K562 (cell line): ENCODE measurements around the gene LIN7A. TPM values are rescaled to one million over a fixed set of nuclear protein-coding genes. Genes with fewer than 3 reads are reported as not detected.

Experiments
- CHD7 ChIP-seq: fragments of 200-600 bp; sonication (generic); IDR thresholded peaks from one replicate; pipeline ENCODE4 v1.6.1; 2012; ENCODE audit warnings: mild to moderate bottlenecking, low read depth, low read length, inconsistent platforms
- KAT7 ChIP-seq: sonication (generic); formaldehyde crosslinking; IDR thresholded peaks from 2 replicates; pipeline ENCODE4 v1.8.0; 2022; ENCODE audit warnings: missing genetic modification reagents, mild to moderate bottlenecking, borderline replicate concordance
- NCOA1 ChIP-seq: fragments of 450-650 bp; IDR thresholded peaks from 2 replicates; pipeline ENCODE4 v1.6.1; 2016; ENCODE audit warnings: low read depth
- NCOA4 ChIP-seq: fragments of 450-650 bp; IDR thresholded peaks from 2 replicates; pipeline ENCODE4 v1.6.1; 2018; ENCODE audit warnings: mild to moderate bottlenecking; ENCODE audit not compliant: partially characterized antibody
- POLR2B ChIP-seq: fragments of 450-650 bp; IDR thresholded peaks from 2 replicates; pipeline ENCODE4 v1.6.1; 2018; ENCODE audit warnings: low read depth; ENCODE audit not compliant: partially characterized antibody
- TCF7L2 ChIP-seq: fragments of 150-350 bp; IDR thresholded peaks from 2 replicates; pipeline ENCODE4 v1.6.1; 2016; ENCODE audit warnings: low read depth, mild to moderate bottlenecking, low read length, moderate library complexity
- ZNF3 ChIP-seq: fragments of 250-450 bp; sonication (Bioruptor Pico); IDR thresholded peaks from 2 replicates; pipeline ENCODE4 v1.5.0; 2021; ENCODE audit warnings: mild to moderate bottlenecking, moderate library complexity
- ZNF318 ChIP-seq, 2 experiments: fragments of 450-650 bp; IDR thresholded peaks; 2 replicates each; pipeline ENCODE4 v1.6.1; 2016; ENCODE audit warnings: mild to moderate bottlenecking in 2 of 2, borderline replicate concordance in 1 of 2, low read depth in 1 of 2, moderate library complexity in 1 of 2
- polyA plus RNA-seq, 8 experiments: library from polyadenylated mRNA; depleted of rRNA in 4 of 8; stranded (reverse) in 5 of 8; unstranded in 3 of 8; fragments of >200 nt; fragmentation: Nextera tagmentation in 2 of 8; fragmentation: Illumina TruSeq in 1 of 8; extraction: Ambion mirVana in 2 of 8; extraction: Trizol in 1 of 8; gene quantifications; 2 replicates each; pipeline versions ENCODE4 v1.2.1 to v1.2.3, GENCODE V29; 2011 to 2014; ENCODE audit warnings: inconsistent platforms in 1 of 8, missing spikeins in 1 of 8
- total RNA-seq, 7 experiments: library from RNA; depleted of rRNA in 6 of 7; stranded (reverse); fragments of >200 nt in 6 of 7; fragmentation: Illumina TruSeq in 2 of 7; extraction: Trizol in 2 of 7; gene quantifications; 2 replicates each; pipeline versions ENCODE4 v1.2.1 to v1.2.3, GENCODE V29; 2011 to 2021; ENCODE audit warnings: low replicate concordance in 1 of 7

Gene LIN7A
- total and polyA plus RNA-seq, 9 of the 15 experiments (the other 6 are each of a cell fraction or from before 2014, with no cell fraction given), result not detected

- TF ChIP-seq CHD7, result no peak
- no peak for TF ChIP-seq POLR2B
- no peak for TF ChIP-seq KAT7
- TF ChIP-seq ZNF318 (IDR thresholded peaks at IDR 0.05; ENCODE audit: borderline replicate concordance in 1 of 2, low read depth in 1 of 2), result no peak
- no peak for TF ChIP-seq NCOA4
- no peak for TF ChIP-seq TCF7L2
- TF ChIP-seq ZNF3 (CRISPR knock-in tag), result no peak
- TF ChIP-seq NCOA1, result no peak
Measured at GRCh38 chr12:80766210-80766609, 171.5 kb downstream of the LIN7A start (continued).
